Gastrocnemius medialis (tissue), 4 donors: ENCODE measurements around the gene PLD2. TPM values are rescaled to one million over a fixed set of nuclear protein-coding genes. Genes with fewer than 3 reads are reported as not detected.
A peak's percentile ranks its signal among the peaks of the same experiment; 100 is the strongest.

Experiments
- ATAC-seq, 2 donors: fragments of 150-250 bp; one replicate each; pipeline ENCODE4 v1.9.1; 2016
- DNase-seq, 2 donors: peaks; one replicate each; pipeline ENCODE4 v3.0.0-alpha.2; 2019
- H3K27ac ChIP-seq, 4 donors: fragments of 200-600 bp; sonication (generic); 1 replicate in 1 of 4; 2 replicates in 3 of 4; pipeline ENCODE4 v1.5.1; 2016 to 2018; ENCODE audit warnings: mild to moderate bottlenecking in 2 of 4, moderate library complexity in 1 of 4
- H3K27me3 ChIP-seq, 3 donors: fragments of 200-600 bp; sonication (generic) in 2 of 3; 1 replicate in 1 of 3; 2 replicates in 2 of 3; pipeline versions ENCODE4 v1.5.1 to v1.6.0; 2016 to 2019; ENCODE audit warnings: mild to moderate bottlenecking in 1 of 3, moderate library complexity in 1 of 3
- H3K36me3 ChIP-seq, 2 donors: fragments of 200-600 bp; sonication (generic) in 1 of 2; one replicate each; pipeline ENCODE4 v1.5.1; 2017 to 2018
- H3K4me1 ChIP-seq, 2 donors: fragments of 200-600 bp; sonication (generic) in 1 of 2; one replicate each; pipeline ENCODE4 v1.5.1; 2016 to 2017; ENCODE audit warnings: mild to moderate bottlenecking in 2 of 2
- H3K4me3 ChIP-seq, 4 donors: fragments of 200-600 bp; sonication (generic) in 3 of 4; 1 replicate in 1 of 4; 2 replicates in 3 of 4; pipeline ENCODE4 v1.5.1; 2016 to 2019; ENCODE audit warnings: mild to moderate bottlenecking in 2 of 4
- H3K9me3 ChIP-seq, 3 donors: fragments of 200-600 bp; sonication (generic) in 2 of 3; 1 replicate in 1 of 3; 2 replicates in 2 of 3; pipeline ENCODE4 v1.5.1; 2016 to 2019
- POLR2A ChIP-seq, 2 donors: fragments of 450-650 bp; IDR thresholded peaks; one replicate each; pipeline ENCODE4 v1.6.1; 2017; ENCODE audit warnings: antibody characterized with exemption in 2 of 2, mild to moderate bottlenecking in 2 of 2, moderate library complexity in 2 of 2
- in situ Hi-C, 4 donors: fragments of 200-750 bp; cut with MboI; loops; one replicate each; pipeline versions ENCODE4 v1.15.0 to v1.8.0; 2017; ENCODE audit warnings: low sequenced_read_pairs in 4 of 4
- intact Hi-C: fragments of 100-400 bp; cut with DNase I; formaldehyde crosslinking; loops from one replicate; pipeline ENCODE4 v1.15.1; 2023; ENCODE audit warnings: low total_unique reads
- total RNA-seq, 4 donors: library from RNA; depleted of rRNA; stranded (reverse); fragments of >200 nt; gene quantifications; one replicate each; pipeline versions ENCODE4 v1.1.0 to v1.2.3, GENCODE V29; 2016
- TF ChIP-seq, protein P1 (sequence below), 5 experiments: fragments of 450-650 bp in 3 of 5; fragments of 200-600 bp in 2 of 5; sonication (generic) in 2 of 5; IDR thresholded peaks in 4 of 5; conservative IDR thresholded peaks in 1 of 5; 1 replicate in 4 of 5; 2 replicates in 1 of 5; pipeline ENCODE4 v1.5.1; 2016 to 2019; ENCODE audit warnings: antibody characterized with exemption in 5 of 5, mild to moderate bottlenecking in 3 of 5, moderate library complexity in 3 of 5

The PLD2 gene
- total RNA-seq, 4 donors from 2014 or later, result 2.8 to 5.8 (median 4.2) TPM

DNA sequence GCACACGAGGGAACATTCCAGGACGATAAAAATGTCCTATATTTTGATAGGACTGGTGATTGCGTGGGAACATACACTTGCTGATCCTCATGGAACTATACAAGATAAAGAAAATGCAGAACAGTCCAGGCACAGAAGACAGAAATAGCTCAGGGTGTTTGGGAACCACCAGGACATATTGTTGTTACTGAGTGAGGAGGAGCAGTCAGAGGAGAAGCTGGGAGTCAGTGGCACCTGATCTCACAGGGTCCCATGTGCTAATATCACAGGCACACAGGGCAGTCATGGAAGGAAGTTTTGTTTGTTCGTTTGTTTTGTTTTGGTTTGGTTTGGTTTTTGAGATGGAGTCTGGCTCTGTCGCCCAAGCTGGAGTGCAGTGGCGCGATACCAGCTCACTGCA lies 5.7 kb downstream of the PLD2 start:
- in situ Hi-C loops (no loop called here), intact Hi-C loops (no loop called here)
- Histone ChIP-seq H3K4me3 (no peak overlapping the region), H3K27me3 (no peaks in the 10 kb centered on the region), H3K27ac (peak overlapping the region in 2 of 4 donors; percentile 35 to 61), H3K4me1 (peaks cover 14 to 17% of the 10 kb centered on the region in 2 donors), H3K9me3 (no peaks in the 10 kb centered on the region), H3K36me3 (peaks cover 0 to 8% of the 10 kb centered on the region in 2 donors)
- no peak for TF ChIP-seq POLR2A (IDR thresholded peaks at IDR 0.05)
- TF ChIP-seq, protein P1, sequence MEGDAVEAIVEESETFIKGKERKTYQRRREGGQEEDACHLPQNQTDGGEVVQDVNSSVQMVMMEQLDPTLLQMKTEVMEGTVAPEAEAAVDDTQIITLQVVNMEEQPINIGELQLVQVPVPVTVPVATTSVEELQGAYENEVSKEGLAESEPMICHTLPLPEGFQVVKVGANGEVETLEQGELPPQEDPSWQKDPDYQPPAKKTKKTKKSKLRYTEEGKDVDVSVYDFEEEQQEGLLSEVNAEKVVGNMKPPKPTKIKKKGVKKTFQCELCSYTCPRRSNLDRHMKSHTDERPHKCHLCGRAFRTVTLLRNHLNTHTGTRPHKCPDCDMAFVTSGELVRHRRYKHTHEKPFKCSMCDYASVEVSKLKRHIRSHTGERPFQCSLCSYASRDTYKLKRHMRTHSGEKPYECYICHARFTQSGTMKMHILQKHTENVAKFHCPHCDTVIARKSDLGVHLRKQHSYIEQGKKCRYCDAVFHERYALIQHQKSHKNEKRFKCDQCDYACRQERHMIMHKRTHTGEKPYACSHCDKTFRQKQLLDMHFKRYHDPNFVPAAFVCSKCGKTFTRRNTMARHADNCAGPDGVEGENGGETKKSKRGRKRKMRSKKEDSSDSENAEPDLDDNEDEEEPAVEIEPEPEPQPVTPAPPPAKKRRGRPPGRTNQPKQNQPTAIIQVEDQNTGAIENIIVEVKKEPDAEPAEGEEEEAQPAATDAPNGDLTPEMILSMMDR (IDR thresholded peaks at IDR 0.05 in 4 of 5, conservative IDR thresholded peaks at IDR 0.05 in 1 of 5), result no peak
- DNase-seq (no peak), ATAC-seq (peak in 1 of 2 donors; percentile 67)

DNA sequence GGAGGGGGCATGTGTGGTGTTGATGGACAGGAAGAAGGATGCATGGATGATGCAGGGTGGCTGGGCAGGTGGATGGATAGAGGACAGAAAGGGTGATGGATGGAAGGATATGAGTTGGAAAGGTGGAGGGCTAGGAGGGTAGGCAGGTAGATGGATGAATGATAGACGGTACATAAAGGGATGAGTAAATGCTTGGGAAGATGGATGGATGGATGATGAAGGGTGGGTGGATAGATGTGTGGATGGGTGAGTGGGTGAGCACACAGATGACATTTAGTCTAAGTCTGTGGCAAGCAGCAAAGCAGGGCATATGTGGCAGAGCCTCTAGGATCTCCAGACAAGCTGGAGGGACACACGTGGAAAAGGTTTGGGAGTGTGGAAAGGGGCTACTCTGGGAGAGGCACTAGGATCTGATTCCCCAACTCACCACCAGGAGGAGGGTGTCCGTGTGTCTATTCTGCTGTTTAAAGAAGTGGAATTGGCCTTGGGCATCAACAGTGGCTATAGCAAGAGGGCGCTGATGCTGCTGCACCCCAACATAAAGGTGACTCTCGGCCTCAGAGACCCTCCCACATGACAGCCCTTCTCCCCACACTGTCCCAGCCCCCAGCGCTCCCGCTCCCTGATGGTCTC lies 8.2 kb downstream of the PLD2 start:
- no peak for ATAC-seq
- in situ Hi-C loops, result no loop called here

DNA sequence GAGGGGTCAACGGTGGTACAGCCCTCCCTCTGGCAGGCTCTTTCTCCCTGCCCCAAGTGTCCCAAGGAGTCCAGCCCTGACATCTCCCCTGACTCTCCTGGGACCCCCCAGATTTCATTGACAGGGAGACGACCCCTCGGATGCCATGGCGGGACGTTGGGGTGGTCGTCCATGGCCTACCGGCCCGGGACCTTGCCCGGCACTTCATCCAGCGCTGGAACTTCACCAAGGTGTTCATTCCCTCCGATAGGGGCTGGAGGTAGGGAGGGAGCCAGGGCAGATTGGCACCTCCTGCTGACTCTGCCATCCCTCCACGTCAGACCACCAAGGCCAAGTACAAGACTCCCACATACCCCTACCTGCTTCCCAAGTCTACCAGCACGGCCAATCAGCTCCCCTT lies 9.9 kb downstream of the PLD2 start:
- ATAC-seq (no peak), DNase-seq (no peak)
- TF ChIP-seq, protein P1 (IDR thresholded peaks at IDR 0.05 in 4 of 5, conservative IDR thresholded peaks at IDR 0.05 in 1 of 5), result no peak
- no peak for TF ChIP-seq POLR2A (IDR thresholded peaks at IDR 0.05)
- no peaks in the 10 kb centered on the region for H3K27me3 ChIP-seq
- H3K27ac ChIP-seq, result no peak overlapping the region
- no peaks in the 10 kb centered on the region for H3K9me3 ChIP-seq
- intact Hi-C loops (no loop called here), in situ Hi-C loops (no loop called here)
- peaks cover 5 to 6% of the 10 kb centered on the region in 2 donors for H3K4me1 ChIP-seq
- H3K36me3 ChIP-seq, result peaks cover 0 to 8% of the 10 kb centered on the region in 2 donors
- no peak overlapping the region for H3K4me3 ChIP-seq

More for the DNA sequence above, 8.2 kb downstream of the PLD2 start:
- Histone ChIP-seq H3K36me3 (peaks cover 0 to 8% of the 10 kb centered on the region in 2 donors), H3K9me3 (no peaks in the 10 kb centered on the region), H3K27ac (no peak overlapping the region), H3K4me3 (no peak overlapping the region), H3K4me1 (peaks cover 5 to 6% of the 10 kb centered on the region in 2 donors), H3K27me3 (no peaks in the 10 kb centered on the region)
- intact Hi-C loops, result no loop called here
- DNase-seq, result no peak
- TF ChIP-seq POLR2A (IDR thresholded peaks at IDR 0.05), result no peak
- TF ChIP-seq, protein P1 (IDR thresholded peaks at IDR 0.05 in 4 of 5, conservative IDR thresholded peaks at IDR 0.05 in 1 of 5), result no peak

DNA sequence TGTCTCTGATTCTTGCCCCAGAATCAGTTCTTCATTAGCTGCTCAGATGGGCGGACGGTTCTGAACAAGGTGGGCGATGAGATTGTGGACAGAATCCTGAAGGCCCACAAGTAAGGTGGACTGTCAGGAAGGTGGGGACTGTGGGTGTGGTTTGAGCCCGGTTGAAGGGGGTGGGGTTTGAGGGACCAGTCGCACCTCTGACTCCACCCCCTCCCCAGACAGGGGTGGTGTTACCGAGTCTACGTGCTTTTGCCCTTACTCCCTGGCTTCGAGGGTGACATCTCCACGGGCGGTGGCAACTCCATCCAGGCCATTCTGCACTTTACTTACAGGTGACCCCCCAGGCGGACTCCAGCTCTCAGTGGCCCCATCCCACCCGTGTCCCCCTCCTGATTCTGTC lies 11.3 kb downstream of the PLD2 start:
- Histone ChIP-seq H3K27me3 (no peaks in the 10 kb centered on the region), H3K9me3 (no peaks in the 10 kb centered on the region), H3K27ac (no peak overlapping the region), H3K36me3 (peaks cover 0 to 8% of the 10 kb centered on the region in 2 donors), H3K4me3 (no peak overlapping the region), H3K4me1 (peaks cover 0 to under 1% of the 10 kb centered on the region in 2 donors)
- intact Hi-C loops (no loop called here), in situ Hi-C loops (no loop called here)
- DNase-seq (no peak), ATAC-seq (no peak)
- TF ChIP-seq, protein P1 (IDR thresholded peaks at IDR 0.05 in 4 of 5, conservative IDR thresholded peaks at IDR 0.05 in 1 of 5), result no peak
- no peak for TF ChIP-seq POLR2A (IDR thresholded peaks at IDR 0.05)

DNA sequence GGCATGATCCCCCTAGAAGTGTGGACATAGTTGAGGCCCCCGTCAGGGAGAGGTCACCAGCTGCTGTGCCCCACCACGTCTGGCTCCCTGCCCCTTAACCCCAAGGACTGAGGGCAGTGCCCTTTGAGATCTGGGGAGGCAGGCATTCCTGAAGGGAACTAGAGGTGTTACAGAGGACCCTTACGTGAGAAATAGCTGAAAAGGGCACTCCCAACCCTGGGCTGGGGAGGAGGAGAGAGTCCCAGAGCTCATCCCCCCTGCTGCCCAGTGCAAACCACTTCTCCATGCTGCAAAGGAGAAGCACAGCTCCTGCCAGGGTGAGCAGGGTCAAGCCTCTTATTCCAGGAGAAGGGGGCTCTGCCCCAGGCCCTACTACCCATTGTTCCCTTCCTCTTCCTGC lies 15.9 kb downstream of the PLD2 start:
- in situ Hi-C loops, result no loop called here

More for the DNA sequence above, 15.9 kb downstream of the PLD2 start:
- ATAC-seq (no peak), DNase-seq (no peak)
- TF ChIP-seq, protein P1 (IDR thresholded peaks at IDR 0.05 in 4 of 5, conservative IDR thresholded peaks at IDR 0.05 in 1 of 5), result no peak
- TF ChIP-seq POLR2A (IDR thresholded peaks at IDR 0.05), result no peak
- Histone ChIP-seq H3K27ac (no peak overlapping the region), H3K4me1 (no peaks in the 10 kb centered on the region), H3K27me3 (no peaks in the 10 kb centered on the region), H3K36me3 (no peaks in the 10 kb centered on the region), H3K9me3 (no peaks in the 10 kb centered on the region), H3K4me3 (no peak overlapping the region)
- intact Hi-C loops, result no loop called here
